Measurements from ENCODE around the gene ERCC3.
"Not testable (repeated sequence)": the region's sequence is repeated elsewhere in the genome, so short reads cannot be mapped to it uniquely, and the experiment has no call there.

Gene ERCC3

DNA sequence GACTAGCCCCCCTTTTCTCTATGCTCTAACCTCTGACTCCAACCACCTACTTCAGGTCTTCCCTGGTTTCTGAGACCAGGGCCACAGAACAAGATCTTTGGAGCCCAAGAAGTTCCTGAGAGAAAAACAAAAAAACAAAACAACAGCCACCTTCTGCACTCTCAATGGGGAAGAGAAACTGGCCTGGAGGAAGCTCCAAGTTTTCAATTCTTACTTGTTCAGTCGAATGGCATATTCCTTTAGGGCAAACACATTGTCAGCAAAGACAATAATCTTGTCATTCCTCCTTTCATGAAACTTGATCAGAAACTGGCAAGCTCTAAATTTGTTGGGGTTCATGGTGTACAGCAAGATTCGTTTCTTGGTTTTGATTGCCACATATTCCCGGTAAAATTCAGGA lies 15.0 kb downstream of the ERCC3 start:
- DNase-seq: peak; percentile 51

DNA sequence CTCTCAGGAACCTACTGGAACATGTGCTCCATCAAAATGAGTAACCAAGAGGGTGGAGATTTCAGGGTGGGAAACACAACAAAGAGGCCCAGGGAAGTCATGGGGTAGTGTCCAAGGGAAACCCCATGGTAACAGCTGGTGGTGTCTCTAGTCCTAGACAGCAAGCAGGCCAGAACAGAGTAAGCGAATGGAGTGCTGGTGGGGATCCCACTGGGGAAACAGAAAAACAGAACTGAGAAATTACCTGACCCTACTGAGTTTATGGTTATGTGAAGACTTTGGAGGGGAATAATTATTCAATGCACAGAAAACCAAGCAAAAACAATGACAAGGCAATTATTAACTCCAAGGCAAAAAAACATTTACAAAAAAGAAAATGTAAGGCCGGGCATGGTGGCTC lies 16.9 kb downstream of the ERCC3 start:
- DNase-seq: no peak

DNA sequence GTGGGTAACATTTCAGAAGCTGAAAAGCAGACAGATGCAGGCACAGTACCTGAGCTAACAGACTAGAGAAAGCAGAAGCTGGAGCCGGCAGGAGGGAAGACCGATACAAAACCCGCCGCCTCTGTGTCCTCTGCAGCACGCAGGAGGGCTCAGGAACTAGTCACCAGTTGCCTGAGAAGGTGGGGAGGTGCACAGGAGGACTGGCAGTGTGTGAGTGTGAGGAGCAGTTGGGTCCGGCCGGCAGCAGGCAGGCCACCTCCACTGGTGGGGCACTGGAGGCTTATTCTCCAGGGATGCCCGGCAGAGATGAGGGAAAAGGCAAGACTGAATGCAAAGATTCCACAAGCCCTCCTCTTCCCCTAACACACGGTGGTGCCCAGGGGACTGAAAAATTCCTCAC lies 18.2 kb downstream of the ERCC3 start:
- DNase-seq: no peak

DNA sequence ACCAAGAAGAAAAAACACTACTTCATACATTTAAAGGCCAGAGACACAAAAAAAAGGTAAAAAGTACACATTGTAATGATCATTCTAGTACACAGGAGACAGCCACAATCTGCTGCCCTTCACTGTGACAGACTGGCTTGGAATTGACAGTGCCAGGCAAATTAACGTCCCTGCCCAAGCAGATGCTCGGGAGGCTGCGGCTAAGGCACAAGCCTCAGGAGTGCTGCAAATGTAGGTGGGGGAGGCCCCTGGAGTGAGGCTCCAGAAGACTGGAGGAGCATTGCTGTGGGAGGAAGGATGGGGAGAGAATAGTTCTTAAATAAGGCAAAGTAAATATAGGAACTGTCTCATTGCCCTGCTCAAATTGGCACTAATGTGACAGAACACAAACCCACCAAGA lies 18.6 kb downstream of the ERCC3 start:
- DNase-seq: no peak

DNA sequence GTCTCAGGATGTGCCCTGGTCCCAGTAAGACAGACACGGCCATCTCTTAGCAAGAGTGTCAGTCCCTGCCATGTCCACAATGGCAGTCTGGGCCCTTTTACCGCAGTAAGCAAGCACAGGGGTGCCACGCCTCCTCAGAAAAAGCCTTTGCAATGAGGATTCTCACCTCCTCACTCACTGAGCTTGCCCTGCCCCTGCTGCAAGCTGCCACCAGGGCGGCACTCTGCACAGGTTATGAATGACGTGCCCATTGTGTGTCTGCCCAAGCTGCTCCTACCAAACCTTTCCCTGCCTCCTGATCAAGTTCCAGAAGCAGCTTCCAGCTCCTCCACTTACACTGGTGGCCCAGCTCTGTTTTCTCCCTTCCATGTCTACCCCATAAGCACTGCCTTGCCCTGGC lies 23.3 kb downstream of the ERCC3 start:
- no peak for DNase-seq

DNA sequence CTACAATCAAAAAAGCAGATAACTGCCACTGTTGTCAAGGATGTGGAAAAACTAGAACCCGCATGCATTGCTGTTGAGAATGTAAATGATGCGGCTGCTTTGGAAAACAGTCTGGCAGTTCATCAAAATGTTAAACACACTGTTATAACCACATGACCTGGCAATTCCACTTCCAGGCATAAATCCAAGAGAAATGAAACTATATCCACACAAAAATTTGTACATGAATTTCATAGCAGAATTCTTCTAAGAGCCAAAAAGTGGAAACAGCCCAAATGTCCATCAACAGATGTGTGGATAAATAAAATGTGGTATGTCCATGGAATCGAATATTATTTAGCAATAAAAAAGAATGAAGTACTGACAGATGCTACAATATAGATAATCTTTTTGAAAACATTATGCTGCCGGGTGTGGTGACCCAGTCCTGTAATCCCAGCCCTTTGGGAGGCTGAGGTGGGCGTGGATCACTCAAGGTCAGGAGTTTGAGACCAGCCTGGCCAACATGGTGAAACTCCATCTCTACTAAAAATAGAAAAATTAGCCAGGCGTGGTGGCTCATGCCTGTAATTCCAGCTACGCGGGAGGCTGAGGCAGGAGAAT lies 32.0 kb downstream of the ERCC3 start:
- no peak for DNase-seq

DNA sequence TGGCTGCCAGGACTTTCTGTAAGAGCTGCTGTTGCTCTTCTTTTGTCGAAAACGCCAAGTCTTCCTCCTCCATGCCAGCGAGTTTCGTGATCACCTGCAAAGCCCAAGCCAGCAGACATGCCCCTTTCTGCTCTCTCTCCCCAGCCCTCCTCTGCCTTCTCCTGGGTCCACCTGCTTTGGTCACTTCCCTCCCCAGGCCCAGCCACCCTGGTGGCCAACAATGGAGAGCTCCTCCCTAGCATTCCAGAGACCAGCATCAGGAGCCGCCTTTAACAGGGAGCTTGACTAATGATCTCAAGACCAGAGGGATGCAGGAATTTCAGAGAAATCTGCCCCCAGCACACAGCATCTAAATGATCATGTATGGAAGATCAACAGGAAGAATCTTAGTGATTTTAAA lies 34.6 kb downstream of the ERCC3 start:
- no peak for DNase-seq

DNA sequence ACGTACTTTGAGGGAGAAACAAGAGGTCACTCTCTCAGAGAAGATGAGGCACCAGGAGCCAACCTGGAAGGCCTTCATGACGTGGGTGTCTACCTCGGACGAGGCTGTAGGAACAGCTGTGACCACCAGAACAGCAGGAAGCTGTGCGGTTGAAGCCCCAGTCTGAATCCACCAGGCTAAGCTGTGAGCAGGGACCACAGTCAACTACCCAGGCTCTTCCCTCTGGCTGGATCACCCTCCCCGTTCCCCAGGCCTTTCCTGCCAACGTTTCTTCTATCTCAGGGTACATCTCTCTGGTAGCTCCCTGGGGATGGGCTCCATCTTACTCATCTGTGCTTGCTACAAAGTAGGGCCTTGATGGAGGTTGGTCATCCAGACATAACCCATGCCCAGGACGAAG lies 37.1 kb downstream of the ERCC3 start:
- DNase-seq: no peak

DNA sequence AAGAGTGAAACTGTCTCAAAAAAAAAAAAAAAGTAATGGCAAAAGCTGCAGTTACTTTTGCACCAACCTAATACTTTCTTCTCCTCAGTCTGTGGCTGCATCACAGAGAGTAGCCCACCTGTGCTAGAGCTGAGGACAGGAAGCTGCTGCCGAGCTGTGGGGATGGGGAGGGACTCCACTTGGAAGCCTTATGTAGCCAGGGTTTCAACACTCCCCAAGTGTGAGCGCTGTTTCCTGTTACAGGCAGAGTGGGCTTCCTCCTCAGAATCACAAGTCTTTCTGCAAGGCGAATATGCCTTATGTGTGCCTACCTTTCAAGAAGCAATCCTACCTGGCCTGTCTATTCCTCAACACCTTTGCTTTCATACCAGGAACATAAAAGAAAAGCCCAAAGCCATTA lies 37.6 kb downstream of the ERCC3 start:
- DNase-seq: no peak

DNA sequence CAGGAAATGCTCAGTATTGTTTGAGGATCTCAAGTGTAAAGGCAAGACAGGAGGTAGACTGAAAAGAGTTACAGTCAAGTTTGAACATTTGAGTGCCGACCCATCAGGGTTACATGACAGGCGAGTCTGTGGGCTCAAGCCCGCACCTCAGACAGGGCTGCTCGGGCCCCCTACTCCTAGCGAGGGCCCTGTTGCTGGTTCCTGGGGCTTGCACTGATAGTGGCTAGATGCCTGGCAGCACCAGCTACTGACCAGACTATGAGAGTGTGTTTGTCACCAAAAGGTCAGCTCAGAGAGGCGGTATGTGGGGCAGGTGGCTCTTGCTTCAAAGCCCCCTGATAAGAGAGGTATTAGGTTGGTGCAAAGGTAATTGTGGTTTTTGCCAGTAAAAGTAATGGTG lies 38.2 kb downstream of the ERCC3 start:
- no peak for DNase-seq

DNA sequence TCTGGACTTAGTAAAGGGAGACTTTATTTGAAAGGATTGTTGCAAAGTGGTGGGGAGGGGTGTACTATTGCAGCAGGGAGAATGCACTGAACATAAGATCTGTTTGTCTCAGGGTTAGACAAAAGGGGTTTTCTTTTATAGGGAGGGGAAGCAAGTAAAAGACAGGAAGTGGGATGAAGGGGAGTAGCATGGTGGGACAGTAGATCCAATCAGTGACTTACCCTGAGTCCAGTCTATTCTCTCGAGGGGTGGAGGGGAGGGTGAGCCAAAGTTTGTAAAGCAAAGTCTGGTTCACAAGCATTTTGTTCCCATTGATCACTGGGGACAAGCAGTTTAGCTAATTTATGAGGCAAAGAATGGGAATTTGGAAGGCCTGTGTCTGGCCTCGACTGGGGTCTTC lies 38.8 kb downstream of the ERCC3 start:
- no peak for DNase-seq

DNA sequence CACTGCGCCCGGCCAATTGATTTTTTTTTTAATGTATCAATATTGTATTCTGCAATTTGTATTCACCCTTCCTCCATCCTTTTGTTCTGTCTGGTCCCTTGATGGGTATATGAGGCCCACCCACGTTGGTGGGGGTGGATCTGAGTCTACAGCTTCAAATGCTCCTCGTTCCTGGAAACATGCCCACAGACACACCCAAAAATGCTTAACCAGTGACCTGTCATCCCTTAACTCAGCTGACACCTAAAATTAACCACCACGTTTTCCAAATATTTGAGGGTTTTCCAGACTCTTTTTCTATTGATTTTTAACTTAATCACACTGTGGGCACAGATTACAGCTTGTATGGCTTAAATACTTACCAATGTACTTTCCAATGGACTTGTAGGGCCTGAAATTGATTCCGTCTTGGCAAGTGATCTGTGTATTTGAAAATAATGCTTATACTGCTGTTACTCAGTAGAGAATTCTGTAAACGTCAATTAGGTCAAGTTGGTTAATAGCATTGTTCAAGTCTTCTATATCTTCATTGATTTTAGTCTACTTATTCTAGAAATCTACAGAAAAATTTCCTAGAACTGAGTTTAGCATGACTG lies 39.5 kb downstream of the ERCC3 start:
- DNase-seq: no peak

DNA sequence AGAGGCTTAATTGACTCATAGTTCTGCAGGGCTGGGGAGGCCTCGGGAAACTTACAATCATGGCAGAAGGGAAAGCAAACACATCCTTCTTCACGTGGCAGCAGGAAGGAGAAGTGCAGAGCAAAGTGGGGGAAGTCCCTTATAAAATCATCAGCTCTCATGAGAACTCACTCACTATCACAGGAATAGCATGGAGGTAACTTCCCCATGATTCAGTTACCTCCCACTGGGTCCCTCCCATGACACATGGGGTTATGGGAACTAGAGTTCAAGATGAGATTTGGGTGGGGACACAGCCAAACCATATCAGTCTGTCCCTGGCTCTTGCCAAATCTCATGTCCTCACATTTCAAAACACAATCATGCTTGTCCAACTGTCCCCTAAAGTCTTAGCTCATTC lies 52.8 kb downstream of the ERCC3 start:
- peak; percentile 27 for DNase-seq

DNA sequence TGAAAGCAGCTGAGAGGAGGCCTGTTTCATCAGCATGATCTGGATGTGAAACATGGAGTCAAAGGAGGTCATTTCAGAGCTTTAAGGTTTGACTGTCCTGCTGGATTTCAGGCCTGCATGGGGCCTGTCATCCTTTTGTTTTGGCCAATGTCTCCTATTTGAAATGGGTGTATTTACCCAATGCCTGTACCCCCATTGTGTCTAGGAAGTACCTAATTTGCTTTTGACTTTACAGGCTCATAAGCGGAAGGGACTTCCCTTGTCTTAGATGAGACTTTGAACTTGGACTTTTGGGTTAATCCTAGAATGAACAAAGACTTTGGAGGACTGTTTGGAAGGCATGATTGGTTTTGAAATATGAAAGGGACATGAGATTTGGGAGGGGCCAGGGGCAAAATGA lies 54.5 kb downstream of the ERCC3 start:
- no peak for DNase-seq

DNA sequence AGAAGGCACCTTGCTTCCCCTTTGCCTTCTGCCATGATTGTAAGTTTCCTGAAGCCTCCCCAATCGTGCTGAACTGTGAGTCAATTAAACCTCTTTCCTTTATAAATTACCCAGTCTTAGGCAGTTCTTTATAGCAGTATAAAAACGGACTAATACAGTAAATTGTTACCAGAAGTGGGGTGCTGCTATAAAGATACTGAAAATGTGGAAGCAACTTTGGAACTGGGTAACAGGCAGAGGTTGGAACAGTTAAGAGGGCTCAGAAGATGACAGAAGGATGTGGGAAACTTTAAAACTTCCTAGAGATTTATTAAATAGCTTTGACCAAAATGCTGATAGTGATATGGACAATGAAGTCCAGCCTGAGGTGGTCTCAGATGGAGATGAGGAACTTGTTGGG lies 56.2 kb downstream of the ERCC3 start:
- not testable (repeated sequence) for DNase-seq

DNA sequence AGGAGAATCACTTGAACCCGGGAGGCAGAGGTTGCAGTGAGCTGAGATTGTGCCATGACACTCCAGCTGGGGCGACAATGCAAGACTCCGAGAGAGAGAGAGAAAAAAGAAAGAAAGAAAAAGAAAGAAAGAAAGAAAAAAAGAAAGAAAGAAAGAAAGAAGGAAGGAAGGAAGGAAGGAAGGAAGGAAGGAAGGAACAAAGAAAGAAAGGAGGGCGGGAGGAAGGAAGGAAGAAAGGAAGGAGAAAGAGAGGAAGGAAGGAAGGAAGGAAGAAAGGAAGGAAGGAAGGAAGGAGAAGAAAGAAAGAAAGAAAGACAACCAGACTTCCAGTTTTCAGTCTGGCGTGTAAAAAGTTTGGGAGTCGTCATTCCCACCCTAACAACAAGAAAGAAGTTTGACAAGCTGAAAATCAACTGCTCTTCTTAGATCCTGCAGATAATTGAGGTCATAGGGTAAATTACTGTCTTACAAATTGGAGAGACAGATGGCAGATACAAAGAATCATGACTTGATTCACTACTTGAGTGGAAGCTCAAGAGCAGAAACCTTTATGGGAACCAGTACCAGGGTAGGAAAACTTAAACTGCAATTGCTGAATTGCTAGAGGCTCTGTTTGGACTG lies 58.8 kb downstream of the ERCC3 start:
- no peak for DNase-seq

DNA sequence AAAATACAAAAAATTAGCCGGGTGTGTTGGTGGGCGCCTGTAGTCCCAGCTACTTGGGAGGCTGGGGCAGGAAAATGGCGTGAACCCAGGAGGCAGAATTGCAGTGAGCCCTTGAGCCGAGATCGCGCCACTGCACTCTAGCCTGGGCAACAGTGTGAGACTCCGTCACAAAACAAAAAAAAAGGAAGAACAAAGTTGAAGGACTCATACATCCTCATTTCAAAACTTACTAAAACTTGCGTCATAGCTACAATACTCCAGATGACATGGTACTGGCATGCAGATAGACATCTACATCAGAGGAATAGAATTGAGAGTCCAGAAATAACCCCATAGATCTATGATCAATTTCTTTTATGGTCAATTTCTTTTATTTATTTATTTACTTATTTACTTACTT lies 60.2 kb downstream of the ERCC3 start:
- DNase-seq: peak; percentile 77

DNA sequence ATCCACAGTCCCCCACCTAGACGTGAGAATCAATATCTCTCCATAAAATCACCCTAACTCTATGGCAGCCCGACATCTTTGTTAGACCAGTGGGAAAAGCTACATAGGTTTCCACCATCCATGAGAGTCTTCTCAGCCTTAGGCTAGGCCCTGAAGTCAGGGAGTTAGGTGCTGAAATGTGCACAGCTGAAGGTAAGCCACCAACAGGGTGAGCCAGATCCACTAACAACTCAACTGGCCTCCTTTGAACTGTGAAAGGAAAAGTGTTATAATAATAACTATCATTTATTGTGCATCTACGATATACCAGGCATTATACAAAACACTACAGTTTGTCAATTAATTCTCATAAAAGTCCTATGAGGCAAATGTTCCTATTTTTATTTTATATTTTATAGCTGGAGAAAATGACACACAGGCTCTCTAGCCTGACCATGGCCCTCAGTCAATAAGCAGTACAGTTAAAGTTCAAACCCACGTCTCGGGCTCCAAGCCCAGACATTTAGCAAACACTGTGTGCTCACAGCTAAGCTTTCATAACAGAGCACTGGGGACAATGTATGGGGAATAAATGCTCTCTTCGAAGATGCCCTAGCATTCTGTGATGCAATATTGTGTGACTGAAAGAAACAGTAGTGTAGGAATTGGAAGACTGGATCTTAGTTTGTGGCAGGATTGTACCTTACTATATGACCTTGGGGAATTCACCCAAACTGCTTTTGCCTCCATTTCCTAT lies 62.6 kb downstream of the ERCC3 start:
- no peak for DNase-seq

DNA sequence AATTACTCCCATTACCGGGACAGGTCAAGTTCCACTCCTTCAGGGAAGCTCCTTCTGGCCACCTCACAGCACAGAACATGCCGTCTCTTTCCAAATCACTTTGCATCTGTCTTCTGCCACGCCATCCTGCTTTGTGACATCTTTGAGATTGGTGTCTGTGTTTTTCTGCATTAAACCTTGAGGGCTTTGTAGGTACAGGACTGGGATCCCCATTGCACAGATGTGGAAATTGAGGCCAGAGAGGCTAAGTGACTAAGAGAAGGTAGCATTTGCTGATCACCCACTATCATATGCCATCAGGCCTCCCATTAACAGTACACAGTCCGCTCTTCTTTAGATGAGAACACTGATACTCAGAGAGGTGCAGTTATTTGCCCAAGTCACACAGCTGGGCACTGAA lies 64.4 kb downstream of the ERCC3 start:
- DNase-seq: no peak

DNA sequence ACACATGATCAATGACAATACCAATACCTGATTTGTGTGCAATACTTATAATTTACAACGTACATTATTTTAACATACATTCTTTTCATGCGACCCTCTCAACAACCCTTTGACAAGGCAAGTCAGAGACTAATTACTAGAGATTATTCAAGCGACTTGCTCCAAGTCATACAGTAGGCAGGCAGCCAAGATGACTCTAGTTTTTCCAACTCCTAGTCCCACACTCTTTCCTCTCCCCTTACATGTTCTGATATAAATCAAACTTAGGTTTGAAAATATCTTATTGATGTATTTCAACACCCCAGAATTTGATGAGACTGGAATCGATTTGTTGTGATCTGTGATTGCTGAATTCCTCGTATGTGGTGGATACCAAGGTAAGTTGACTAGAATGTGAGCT lies 65.8 kb downstream of the ERCC3 start:
- no peak for DNase-seq

DNA sequence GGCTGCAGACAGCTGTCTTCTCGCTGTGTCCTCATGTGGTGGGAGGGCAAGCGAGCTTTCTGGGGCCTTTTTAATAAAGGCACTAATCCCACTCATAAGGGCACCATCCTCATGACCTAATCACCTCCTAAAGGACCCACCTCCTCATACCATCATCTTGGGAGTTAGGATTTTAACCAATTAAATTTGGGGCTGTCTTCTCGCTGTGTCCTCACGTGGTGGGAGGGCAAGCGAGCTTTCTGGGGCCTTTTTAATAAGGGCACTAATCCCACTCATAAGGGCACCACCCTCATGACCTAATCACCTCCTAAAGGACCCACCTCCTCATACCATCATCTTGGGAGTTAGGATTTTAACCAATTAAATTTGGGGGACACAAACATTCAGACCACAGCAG lies 66.7 kb downstream of the ERCC3 start:
- DNase-seq: not testable (repeated sequence)

DNA sequence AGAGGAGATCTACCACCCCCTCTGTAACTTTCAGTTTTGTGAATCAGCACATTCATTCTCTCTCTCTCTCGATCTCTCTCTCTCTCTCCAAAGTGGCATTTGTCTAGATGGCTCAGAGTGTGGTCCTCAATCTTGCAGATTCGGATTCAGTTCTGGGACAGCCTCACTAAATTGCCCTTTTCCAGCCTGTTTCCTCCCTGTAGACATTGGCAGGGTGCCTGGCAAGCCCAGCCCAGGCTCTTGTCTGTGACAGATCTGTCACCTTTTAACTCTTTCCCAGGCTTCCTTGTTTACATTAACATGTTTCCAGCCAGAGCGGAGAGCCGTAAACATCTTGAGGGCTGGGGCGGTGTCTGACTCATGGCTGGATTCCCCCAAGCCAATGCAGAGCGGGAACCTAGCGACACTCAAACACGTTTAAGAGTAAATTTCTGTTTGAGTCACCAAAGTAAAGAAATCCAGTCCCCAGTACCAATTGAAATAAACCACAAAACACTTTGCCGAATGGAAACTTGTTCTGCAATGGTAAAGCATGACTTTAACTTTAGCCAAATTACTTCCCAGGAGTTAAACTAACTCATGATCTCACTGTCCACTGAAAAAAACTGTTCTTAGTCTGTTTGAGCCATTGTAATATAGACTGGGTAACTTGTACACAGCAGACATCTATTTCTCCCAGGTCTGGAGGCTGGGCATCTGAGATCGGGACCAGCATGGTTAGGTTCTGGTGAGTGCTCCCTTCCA lies 67.3 kb downstream of the ERCC3 start:
- peak; percentile 75 for DNase-seq

DNA sequence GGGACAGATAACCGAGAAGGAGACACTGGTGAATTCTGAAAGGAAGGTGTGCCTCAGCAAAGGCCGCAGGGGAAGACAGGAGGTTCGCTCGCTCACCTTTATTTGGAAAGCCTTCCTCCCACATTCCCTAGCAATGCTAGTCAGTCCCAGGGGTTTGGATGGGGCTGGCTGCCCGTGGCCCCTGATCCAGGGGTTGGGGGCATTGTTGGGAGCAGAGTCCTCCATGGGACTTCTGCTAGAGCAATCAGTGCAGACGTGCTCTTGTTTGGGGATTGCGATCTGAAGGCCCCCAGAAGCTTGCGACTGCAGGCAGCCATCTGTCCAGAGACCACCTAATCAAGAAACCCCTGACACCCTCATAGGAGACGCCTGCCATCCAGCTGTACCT lies 67.8 kb downstream of the ERCC3 start:
- DNase-seq: no peak
